Right lobe of liver (tissue), 4 donors: ENCODE data around the gene PICALM.

Source experiments
- CTCF ChIP-seq, 4 donors: fragments of 200-600 bp in 3 of 4; fragments of 450-650 bp in 1 of 4; IDR thresholded peaks; one replicate each; pipeline versions ENCODE4 v1.5.1 to v1.8.0; 2016 to 2022; ENCODE audit warnings: antibody characterized with exemption in 4 of 4, mild to moderate bottlenecking in 2 of 4
- POLR2A ChIP-seq: fragments of 450-650 bp; IDR thresholded peaks from one replicate; pipeline ENCODE4 v1.6.1; 2017; ENCODE audit warnings: antibody characterized with exemption, mild to moderate bottlenecking
- donor health status: DM: no; HTN: no; CAD: no.
- donor health status: DM: no; HTN: no; CAD: no.
- donor health status: DM: no; HTN: yes; CAD: no.

DNA sequence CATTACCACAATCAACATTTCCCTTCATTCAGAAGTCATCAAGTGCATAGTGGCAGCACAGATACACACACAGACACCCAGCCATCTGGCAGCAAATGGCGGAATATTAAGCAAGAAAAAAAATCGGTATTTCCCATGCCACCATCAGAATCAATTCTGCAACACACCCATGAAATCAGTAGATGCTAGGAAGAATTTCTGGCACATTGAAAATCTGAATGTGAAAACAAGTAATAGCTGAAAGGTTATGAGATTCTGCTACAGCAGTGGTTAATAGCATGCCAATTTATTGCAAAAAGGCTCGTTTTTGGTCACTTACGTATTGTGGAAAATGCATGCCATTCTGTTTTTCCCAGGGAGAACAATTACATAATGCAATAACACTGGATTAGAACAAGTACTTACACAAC lies 91.1 kb downstream of the PICALM start:
- TF ChIP-seq CTCF (IDR thresholded peaks at IDR 0.05) (no peak), POLR2A (no peak)
